Omental fat pad (tissue), 4 donors: ENCODE data around the gene SERPINA9. TPM values are rescaled to one million over a fixed set of nuclear protein-coding genes. Genes with fewer than 3 reads are reported as not detected.

Source experiments
- ATAC-seq: fragments of 150-250 bp; one replicate; pipeline ENCODE4 v1.9.1; 2016; ENCODE audit warnings: mild to moderate bottlenecking, moderate library complexity; ENCODE audit not compliant: low FRiP score
- DNase-seq: peaks from one replicate; pipeline ENCODE4 v3.0.0-alpha.2; 2019; ENCODE audit warnings: low spot score
- CTCF ChIP-seq, 3 donors: fragments of 450-650 bp; IDR thresholded peaks; one replicate each; pipeline ENCODE4 v1.5.1; 2016 to 2017; ENCODE audit warnings: antibody characterized with exemption in 3 of 3, mild to moderate bottlenecking in 3 of 3, moderate library complexity in 2 of 3
- total RNA-seq, 4 donors: library from RNA; depleted of rRNA; stranded (reverse); fragments of >200 nt; gene quantifications; one replicate each; pipeline ENCODE4 v1.1.0, GENCODE V29; 2016

The SERPINA9 gene
- total RNA-seq, 4 donors from 2014 or later, result not detected

GRCh38 chr14:94446126-94446525, 29.9 kb downstream of the SERPINA9 start:
- ATAC-seq (no peak), DNase-seq (no peak)
- no peak for TF ChIP-seq CTCF (IDR thresholded peaks at IDR 0.05)

- no peak for ATAC-seq
- DNase-seq, result no peak
- TF ChIP-seq CTCF (IDR thresholded peaks at IDR 0.05), result no peak
Observed at GRCh38 chr14:94445003-94445402, 31.0 kb downstream of the SERPINA9 start.

GRCh38 chr14:94441531-94442205, 34.3 kb downstream of the SERPINA9 start:
- no peak for TF ChIP-seq CTCF (IDR thresholded peaks at IDR 0.05)
- ATAC-seq (no peak), DNase-seq (no peak)

- ATAC-seq (no peak), DNase-seq (no peak)
- no peak for TF ChIP-seq CTCF (IDR thresholded peaks at IDR 0.05)
Observed at GRCh38 chr14:94441130-94441529, 34.9 kb downstream of the SERPINA9 start.

GRCh38 chr14:94439453-94440057, 36.4 kb downstream of the SERPINA9 start:
- TF ChIP-seq CTCF (IDR thresholded peaks at IDR 0.05), result no peak
- DNase-seq (no peak), ATAC-seq (no peak)

GRCh38 chr14:94428610-94429009, 47.4 kb downstream of the SERPINA9 start:
- DNase-seq (no peak), ATAC-seq (no peak)
- no peak for TF ChIP-seq CTCF (IDR thresholded peaks at IDR 0.05)

- ATAC-seq (no peak), DNase-seq (no peak)
- no peak for TF ChIP-seq CTCF (IDR thresholded peaks at IDR 0.05)
Observed at GRCh38 chr14:94427016-94427613, 48.9 kb downstream of the SERPINA9 start.
